ENCODE measurements around the gene YAP1.

Gene YAP1

DNA sequence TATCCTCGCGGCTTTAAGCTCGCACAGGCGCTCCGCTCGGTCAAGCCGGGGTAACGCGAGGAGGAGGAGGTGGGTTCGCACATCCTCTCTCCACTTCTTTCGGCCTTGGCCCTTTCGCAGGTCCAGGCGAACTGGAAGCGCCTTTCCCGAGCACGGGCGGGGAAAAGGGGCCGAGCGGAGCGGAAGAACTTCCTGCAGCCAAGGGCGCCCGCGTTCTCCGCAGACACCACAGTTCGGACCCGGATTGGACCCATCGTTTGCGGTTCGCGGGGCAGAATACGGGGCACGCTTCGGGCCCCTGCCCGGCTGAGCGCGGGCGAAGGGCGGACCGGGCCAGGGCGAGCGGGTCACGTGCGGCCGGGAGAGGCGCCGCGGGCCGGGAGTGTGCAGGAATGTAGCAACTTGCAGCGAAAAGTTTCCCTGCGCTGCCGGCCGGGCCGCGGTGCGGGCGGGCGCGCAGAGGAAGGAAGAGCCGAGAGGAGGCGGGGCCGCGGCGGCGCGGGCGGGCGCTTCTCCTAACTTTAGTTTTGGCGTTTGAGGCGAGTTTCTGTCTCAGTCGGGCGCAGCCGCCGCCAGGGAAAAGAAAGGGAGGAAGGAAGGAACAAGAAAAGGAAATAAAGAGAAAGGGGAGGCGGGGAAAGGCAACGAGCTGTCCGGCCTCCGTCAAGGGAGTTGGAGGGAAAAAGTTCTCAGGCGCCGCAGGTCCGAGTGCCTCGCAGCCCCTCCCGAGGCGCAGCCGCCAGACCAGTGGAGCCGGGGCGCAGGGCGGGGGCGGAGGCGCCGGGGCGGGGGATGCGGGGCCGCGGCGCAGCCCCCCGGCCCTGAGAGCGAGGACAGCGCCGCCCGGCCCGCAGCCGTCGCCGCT, at the start of gene YAP1:
Gene YAP1 (plus strand): TSS at position 552 of the 865 bp plus-strand sequence. CDS start 402 bp downstream, outside the sequence.
- DNase-seq = peak; percentile 54 to 64

DNA sequence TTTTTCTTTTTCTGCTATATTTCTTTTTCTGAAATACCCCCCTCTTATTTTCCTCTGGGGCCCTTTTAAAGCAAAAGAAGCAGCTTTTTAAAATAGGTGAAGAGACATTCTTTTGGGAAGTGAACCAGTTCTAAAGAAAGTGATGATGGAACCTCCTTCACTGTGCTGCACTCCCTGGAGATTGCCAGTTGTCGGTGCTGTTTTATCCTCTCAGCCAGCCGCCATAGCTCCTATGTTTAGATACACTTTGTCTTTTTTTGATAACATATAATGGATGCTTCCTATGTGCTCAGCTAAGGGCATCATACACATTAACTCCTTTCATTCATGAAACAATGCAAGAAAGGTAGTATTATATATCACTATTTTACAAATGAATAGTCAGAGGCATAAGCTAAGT, 49.0 kb upstream of the YAP1 start:
- DNase-seq = no peak

DNA sequence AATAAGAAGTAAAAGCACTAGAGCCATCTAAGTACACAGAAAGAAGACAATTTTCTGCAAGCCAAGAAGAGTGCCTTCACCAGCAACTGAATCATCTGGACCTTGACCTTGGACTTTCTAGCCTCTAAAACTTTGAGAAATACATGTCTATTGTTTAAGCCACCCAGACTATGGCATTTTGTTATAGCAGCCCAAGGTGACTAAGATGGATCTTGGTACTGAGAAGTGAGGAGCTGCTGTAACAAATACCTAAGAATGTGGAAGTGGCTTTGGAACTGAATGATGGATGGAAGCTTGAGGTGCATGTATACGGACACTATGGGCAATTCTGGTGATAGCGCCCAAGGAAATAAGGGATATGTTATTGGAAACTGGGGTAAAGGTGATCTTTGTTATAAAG, 48.1 kb upstream of the YAP1 start:
- no peak for DNase-seq

GRCh38 chr11:102064316-102064715, 45.9 kb upstream of the YAP1 start:
- DNase-seq = no peak

GRCh38 chr11:102070766-102071165, 39.5 kb upstream of the YAP1 start:
- no peak for DNase-seq

DNA sequence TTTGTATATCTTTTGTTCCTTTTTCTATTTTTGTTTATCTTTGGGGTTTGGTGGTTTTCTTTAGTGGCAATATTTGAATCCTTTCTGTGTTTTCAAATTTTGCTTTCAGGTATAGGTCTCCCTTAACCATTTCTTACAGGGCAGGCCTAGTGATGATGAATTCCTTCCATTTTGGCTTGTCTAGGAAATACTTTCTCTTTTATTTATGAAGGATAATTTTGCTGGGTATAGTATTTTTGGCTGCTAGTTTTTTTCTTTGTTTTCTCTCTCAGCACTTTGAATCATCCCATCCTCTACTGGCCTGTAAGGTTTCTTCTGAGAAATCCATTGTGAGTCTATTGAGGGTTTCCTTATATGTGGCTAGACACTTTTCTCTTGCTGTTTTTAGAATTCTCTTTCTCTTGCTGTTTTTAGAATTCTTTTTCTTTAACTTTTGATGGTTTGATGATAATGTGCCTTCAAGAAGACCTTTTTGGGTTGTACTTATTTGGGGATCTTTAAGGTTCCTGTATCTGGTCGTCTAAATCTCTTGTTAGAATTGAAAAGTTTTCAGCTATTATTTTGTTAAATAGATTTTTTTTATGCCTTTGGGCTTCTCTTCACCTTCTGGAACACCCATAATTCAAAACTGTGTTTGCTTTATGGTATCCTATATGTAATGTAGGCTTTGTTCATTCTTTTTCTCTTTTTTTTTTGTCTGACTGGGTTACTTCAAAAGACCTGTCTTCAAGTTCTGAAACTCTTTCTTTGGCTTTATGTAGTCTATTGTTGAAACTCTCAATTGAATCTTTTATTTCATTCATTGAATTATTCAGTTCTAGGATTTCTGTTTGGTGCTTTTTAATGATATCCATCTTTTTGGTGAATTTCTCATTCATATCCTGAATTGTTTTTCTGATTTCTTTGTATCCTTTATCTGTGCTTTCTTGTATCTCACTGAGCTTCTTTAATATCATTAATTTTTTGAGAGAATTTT, 38.5 kb upstream of the YAP1 start:
- no peak for DNase-seq

DNA sequence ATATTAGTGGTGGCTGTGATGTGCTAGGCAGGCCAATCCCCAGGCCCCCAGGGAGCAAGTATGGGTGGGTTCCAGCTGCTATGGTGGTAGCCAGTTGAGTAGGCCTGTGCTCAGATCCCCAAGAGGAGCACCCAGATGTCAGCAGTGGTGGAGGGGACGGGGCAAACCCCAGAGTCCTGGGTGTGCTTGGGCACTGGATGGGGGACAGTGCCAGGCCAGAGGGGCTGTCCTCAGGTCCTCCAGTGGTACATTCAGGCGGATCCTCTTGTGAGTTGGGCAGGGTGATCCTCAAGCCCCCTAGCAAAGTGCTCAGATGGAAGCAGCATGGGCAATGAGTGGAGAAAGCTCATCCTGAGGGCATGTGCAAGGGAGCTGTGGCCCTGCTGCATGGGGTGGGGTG, 37.0 kb upstream of the YAP1 start:
- no peak for DNase-seq

- DNase-seq = no peak
Observed at GRCh38 chr11:102079625-102080024, 30.6 kb upstream of the YAP1 start.

- DNase-seq = no peak
Observed at GRCh38 chr11:102081313-102081712, 28.9 kb upstream of the YAP1 start.

DNA sequence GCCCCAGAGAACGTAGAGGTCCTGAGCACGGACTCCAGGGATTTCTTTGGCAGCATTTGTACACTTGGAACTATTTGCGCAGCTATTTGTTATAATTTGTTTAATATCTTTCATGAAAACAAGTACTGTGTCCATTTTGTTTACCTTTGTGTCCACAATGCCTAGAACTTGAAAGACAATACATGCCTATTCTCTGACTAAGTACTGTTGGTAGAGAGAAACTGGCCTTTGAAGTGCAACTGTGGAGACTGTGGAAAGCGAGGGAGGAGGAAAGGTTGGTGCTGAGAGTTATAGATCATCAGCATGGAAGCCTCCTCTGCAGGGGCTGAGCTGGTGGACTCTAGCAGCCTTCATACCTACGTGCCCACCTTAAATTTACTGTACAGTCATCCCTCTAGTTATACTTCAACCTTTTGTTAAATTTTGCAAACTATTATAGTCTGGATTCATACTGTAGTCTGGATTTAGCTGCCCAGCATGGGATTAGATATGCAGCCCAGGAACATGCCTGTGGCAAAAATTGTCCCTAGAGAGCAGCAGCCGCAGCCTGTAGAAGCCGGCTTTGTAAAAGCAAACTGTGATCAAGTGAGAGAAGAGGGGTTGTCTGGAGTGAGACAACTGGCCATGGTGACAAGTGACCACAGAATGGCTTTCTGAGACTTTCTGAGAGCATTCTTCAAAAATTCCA, 24.2 kb upstream of the YAP1 start:
- no peak for DNase-seq

DNA sequence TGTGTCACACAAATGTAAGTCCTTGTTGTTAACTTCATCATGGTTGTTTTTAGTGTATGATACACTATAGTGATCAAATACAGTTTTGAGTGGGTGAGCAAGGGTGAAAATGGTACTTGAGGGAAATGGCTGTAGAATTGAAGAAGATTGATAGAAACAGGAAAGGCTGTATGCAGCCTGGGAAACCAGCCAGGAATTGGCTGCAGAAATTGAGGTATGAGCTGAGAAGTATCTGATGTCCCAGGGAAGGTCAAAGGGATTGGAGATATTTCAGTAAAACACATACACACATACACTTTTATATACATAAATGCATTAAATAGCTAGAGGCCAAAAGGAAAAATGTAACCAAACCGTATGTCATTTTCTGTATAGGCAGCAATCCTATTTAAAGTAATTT, 13.1 kb upstream of the YAP1 start:
- DNase-seq = no peak

- DNase-seq = no peak
Observed at GRCh38 chr11:102099755-102100154, 10.5 kb upstream of the YAP1 start.

DNA sequence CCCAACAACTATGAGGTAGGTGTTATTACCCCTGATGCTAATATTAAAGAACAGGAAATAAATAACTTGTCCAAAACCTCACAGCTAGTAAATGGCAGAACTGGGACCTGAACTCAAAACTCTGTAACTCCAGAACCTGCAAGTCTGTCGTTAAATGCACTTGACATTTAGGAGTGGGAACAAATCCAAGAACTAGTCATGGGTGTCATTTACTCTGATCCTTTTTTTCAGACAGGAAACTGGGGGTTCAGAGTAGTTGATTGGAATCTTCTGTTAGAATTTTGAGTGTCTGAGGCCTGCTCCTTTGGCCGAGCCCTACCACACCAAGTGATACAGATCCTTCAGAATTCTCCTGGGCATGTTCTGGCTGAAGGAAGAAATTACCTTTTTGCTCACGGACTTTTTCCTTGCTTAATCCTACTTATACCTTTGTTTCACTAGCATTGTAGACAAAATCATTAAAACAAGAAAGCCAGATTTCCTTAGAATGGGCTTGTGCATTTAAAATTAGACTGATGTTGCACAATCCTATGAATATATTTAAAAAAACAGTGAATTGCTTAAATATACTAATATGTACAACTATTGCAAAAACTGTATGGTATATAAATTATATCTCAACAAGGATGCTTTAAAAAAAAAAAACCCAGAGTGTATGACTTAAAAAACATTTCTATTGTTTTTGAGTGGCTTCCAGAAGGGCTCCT, 1.4 kb upstream of the YAP1 start:
- no peak for DNase-seq

DNA sequence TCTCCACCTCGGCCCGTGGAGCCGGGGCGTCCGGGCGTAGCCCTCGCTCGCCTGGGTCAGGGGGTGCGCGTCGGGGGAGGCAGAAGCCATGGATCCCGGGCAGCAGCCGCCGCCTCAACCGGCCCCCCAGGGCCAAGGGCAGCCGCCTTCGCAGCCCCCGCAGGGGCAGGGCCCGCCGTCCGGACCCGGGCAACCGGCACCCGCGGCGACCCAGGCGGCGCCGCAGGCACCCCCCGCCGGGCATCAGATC, 439 bp downstream of the YAP1 start:
- DNase-seq = no peak

DNA sequence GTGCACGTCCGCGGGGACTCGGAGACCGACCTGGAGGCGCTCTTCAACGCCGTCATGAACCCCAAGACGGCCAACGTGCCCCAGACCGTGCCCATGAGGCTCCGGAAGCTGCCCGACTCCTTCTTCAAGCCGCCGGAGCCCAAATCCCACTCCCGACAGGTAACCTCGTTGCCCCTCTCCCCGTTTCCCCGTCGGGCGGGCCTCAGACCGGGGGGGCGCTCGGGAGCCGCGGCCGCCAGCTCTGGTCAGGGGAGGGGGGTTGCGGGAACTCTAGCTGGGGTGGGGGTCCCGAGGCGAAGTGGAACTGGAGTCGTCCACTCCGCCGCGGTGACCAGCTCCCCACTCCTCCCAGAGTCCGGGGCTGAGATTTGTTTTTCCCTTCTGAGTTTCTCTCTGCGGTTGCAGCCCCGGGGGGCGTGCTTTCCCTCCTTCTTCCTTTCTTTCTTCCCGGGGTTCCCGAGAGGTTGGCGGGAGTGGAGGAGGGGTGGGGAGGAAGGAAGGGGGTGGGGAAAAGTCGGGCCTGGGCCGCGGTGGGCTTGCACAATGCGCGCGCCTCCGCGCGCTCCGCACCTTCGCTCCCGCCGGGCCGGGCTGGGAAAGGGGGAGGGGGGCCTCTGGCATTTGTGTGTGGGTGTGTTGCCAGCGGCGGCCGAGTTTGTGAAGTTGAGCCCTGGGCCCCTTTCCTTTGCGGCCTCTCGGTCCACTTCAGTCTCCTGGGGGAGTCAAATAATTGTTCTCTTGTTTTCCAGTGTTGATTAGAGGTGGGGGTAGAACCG, 952 bp downstream of the YAP1 start:
- no peak for DNase-seq

GRCh38 chr11:102111787-102112508, 1.7 kb downstream of the YAP1 start:
- DNase-seq = peak in 1 of 2 donors; percentile 31

DNA sequence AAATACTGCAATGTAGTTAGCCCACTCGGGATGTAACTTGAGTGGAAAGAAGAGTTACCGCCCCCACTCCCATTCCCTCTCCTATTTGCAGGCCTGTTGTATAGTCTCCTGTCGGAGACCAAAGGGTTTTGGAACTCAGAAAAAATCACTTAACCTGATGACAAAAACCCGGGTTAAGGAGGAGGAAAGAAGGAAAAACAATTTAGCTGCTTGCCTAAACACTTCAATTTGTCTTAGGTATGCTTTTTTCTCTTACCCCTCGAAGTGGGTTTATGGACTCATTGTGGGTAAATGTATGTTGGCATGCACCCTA, 2.2 kb downstream of the YAP1 start:
- DNase-seq = no peak

GRCh38 chr11:102114032-102114431, 3.8 kb downstream of the YAP1 start:
- DNase-seq = no peak

- DNase-seq = no peak
Observed at GRCh38 chr11:102115557-102115956, 5.3 kb downstream of the YAP1 start.

DNA sequence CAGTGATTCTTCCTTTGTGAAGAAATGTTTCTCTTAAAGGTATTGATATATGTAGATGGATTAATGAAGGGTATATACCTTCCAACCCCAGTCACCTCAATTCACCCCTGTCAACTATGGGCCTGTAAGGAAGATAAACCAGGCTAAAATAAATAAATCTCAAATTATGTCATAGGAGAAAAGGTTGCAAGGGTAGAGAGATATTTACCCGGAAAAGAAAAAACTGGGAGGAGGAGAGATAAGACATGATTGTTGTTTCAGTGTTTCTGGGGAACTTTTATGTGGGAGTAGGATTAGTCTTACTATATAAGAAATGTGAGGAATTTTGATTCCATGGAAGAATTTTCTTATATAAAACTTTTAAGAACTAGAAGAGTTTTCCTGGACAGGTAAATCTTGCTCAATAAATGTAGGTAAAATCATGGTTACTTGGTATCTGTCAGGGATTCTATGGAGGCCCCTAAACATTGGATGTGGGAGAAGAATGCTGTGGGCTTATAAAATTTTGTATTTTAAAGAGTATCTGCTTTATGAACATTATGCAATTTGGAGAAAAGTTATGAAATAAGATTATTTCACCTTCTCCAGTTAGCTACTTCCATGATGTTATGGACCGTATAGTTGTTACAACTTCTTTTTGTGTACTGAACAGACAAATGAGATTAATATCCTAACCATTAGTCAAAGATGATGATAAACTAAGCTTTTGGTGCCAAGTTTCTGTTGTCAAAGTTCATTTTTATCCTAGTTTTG, 6.4 kb downstream of the YAP1 start:
- DNase-seq = no peak

Measured in CD4-positive, alpha-beta T cell treated with Interleukin-1 beta for 1 hour (primary cell).